GM19372 (cell line): ENCODE data around the gene PARPBP.
"Not testable (repeated sequence)": the region's sequence is repeated elsewhere in the genome, so short reads cannot be mapped to it uniquely, and the experiment has no call there.

ENCODE experiments used
- ATAC-seq: cut with Tn5 transposase; IDR thresholded peaks from one replicate; pipeline ENCODE4 v1.9.1; 2021; ENCODE audit warnings: mild to moderate bottlenecking, low read depth, moderate library complexity; ENCODE audit not compliant: unreplicated experiment

Gene PARPBP

GRCh38 chr12:102119674-102120563 lies at the start of gene PARPBP, which contains the start of gene NUP37:
TSS of gene PARPBP (plus strand) at chr12:102120183. CDS start at chr12:102123889, 3,706 bp downstream.
TSS of gene NUP37 (minus strand) at chr12:102120114. CDS start at chr12:102118518, 1,596 bp downstream.
- ATAC-seq, result peak; percentile 96

GRCh38 chr12:102072092-102072491 lies 47.9 kb upstream of the PARPBP start:
- ATAC-seq, result not testable (repeated sequence)

- no peak for ATAC-seq
Observed at GRCh38 chr12:102080842-102081241, 39.1 kb upstream of the PARPBP start.

- not testable (repeated sequence) for ATAC-seq
Observed at GRCh38 chr12:102089228-102089835, 30.7 kb upstream of the PARPBP start.

GRCh38 chr12:102093319-102093718 lies 26.7 kb upstream of the PARPBP start:
- ATAC-seq, result no peak

GRCh38 chr12:102095677-102096263 lies 24.2 kb upstream of the PARPBP start:
- ATAC-seq, result no peak

GRCh38 chr12:102096855-102097254 lies 23.1 kb upstream of the PARPBP start:
- ATAC-seq, result no peak

- ATAC-seq, result no peak
Observed at GRCh38 chr12:102106905-102107304, 13.1 kb upstream of the PARPBP start.

GRCh38 chr12:102107970-102108369 lies 12.0 kb upstream of the PARPBP start:
- ATAC-seq, result no peak

GRCh38 chr12:102110782-102111181 lies 9.2 kb upstream of the PARPBP start:
- no peak for ATAC-seq

GRCh38 chr12:102114212-102114611 lies 5.8 kb upstream of the PARPBP start:
- no peak for ATAC-seq

- no peak for ATAC-seq
Observed at GRCh38 chr12:102116392-102116791, 3.6 kb upstream of the PARPBP start.

GRCh38 chr12:102118874-102119273 lies 1.1 kb upstream of the PARPBP start:
- no peak for ATAC-seq

GRCh38 chr12:102120564-102120873 lies 536 bp downstream of the PARPBP start:
- ATAC-seq, result no peak

- no peak for ATAC-seq
Observed at GRCh38 chr12:102120886-102121285, 903 bp downstream of the PARPBP start.

- ATAC-seq, result not testable (repeated sequence)
Observed at GRCh38 chr12:102121328-102121727, 1.3 kb downstream of the PARPBP start.

- not testable (repeated sequence) for ATAC-seq
Observed at GRCh38 chr12:102130720-102131119, 10.7 kb downstream of the PARPBP start.

GRCh38 chr12:102131442-102131841 lies 11.5 kb downstream of the PARPBP start:
- ATAC-seq, result not testable (repeated sequence)

GRCh38 chr12:102137619-102138018 lies 17.6 kb downstream of the PARPBP start:
- ATAC-seq, result not testable (repeated sequence)

- ATAC-seq, result not testable (repeated sequence)
Observed at GRCh38 chr12:102142866-102143373, 22.9 kb downstream of the PARPBP start.

- no peak for ATAC-seq
Observed at GRCh38 chr12:102144221-102144620, 24.2 kb downstream of the PARPBP start.
